Globus pallidus (tissue), 1 donor: ENCODE measurements around the gene ST7L.

ENCODE experiments used
- DNase-seq: peaks from one replicate; pipeline ENCODE4 v3.0.0-alpha.2; 2015; ENCODE audit warnings: low spot score

ST7L gene

GRCh38 chr1:112515311-112516009 is 103.5 kb downstream of the ST7L start:
- DNase-seq: no peak

GRCh38 chr1:112514901-112515300 is 104.0 kb downstream of the ST7L start:
- DNase-seq: no peak

DNA sequence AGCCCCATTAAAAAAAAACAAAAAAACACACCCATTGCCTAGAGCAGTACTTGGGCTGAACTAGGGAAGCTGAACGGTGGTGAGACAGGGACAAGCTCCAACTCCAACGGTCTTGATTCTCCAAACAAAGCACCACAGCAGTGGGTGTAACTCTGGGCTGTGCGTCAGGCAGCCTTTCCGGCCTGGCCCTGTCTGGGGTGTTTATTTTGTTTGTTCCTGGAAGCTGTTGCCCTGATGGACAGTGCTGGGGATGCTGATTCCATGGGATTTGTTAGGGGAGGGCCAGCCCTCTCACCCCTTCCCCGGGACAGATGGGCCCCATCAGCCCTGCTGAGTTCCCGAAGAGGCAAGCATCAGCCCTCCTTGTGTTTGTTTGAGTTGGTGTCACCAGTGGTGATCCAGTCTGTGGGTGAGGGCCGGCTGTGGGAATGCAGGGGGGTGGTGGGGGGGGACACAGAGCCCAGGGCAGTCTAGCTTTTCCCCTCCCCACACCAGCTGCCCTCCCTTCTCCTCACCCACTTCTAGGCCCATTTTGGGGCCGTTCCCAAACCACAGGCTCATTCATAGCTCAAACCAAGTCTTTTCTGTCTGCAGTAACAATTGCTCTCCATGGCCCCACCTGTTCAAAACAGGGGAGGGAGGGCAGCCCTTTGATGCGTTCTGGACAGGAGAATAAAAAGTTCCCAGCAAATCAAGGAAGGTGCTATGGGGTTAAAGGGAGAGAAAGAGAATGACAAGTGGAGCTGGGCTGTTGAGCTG is 105.7 kb downstream of the ST7L start:
- DNase-seq: no peak

- no peak for DNase-seq
Measured at GRCh38 chr1:112511897-112512296, 107.0 kb downstream of the ST7L start.

DNA sequence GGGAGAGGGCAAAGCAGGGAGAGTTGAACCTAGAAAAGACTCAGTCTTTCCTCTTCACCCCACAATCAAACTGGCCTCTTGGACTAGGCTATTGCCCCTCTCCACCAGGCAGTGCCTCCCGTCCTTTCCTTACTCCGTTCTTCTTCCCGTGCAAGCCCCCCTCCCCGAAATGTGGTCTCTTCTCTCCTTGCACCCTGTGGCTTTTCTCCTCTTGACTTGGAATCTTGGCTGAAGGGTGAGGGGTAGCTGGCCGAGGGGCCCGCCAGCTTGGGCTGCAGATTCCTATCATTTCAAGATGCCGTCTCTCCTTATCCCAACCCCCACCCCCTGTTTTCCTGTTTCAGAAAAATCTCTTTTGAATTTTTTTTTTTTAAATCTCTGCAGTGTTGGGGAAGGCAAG is 108.6 kb downstream of the ST7L start:
- DNase-seq: no peak

DNA sequence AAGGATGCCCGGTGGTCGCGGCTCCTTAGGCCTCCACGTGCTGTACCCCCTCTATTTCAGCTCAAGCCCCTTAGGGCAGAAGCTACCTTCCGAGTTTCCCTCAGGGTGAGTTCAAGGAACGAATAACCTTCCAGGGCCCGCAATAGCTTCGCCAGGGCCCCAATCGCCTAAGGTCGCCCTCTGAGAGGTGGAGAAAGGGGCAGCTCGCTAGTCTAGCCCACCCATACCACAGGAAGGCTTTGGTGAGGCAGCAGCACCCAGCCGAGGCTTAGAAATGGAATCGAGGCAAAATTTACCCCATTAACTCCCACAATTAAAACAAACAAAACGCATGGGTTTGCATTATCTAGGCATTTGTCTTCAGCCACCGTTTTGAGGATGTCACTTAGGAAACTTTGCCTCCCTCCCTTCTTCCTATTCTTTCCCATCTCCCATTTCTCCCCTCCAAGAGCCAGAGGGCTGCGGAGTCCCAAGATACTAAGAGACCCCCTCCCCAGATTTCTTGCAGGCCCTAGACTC is 109.2 kb downstream of the ST7L start:
- DNase-seq: no peak

- DNase-seq: no peak
Measured at GRCh38 chr1:112509005-112509659, 109.8 kb downstream of the ST7L start.

DNA sequence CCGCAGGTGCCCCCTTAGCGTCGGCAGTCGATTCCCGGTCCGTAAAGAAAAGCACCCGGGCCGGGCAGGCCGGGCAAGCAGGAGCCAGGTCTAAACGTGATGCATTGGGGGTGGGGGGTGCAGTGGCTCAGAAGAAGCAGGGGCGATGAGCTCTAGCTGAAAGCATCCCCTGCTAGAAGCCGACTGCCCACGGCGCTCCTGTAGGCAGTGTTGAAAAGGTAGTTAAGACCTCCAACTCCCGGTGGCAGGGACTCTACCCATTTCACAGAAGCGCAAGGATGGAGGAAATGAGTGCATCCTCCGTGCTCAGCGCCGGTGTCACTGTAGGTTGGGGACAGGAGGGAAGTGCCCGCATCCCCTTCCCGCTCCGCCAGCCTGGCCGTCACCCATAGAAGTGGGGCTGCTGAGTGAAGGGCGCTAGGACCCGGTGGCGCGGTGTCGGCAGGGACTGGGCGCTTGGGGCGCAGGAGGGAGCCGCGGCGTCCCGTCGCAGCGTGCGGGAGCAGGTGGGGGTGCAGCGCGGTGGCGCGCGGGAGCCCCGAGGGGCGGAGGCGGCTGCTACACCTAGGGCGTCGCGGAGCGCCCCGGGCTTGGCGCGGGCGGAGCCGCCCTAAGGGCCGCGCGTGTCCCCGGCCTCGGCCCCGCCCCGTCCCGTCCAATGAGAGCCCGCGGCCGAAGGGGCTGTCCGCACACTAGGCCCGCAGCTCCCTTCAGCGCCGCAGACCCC is 110.5 kb downstream of the ST7L start, which contains the start of gene WNT2B:
TSS of gene WNT2B (plus strand) at position 688 of the 727 bp plus-strand sequence. CDS start 298 bp downstream, outside the sequence.
- DNase-seq: no peak

- DNase-seq: no peak
Measured at GRCh38 chr1:112507921-112508277, 111.0 kb downstream of the ST7L start.

DNA sequence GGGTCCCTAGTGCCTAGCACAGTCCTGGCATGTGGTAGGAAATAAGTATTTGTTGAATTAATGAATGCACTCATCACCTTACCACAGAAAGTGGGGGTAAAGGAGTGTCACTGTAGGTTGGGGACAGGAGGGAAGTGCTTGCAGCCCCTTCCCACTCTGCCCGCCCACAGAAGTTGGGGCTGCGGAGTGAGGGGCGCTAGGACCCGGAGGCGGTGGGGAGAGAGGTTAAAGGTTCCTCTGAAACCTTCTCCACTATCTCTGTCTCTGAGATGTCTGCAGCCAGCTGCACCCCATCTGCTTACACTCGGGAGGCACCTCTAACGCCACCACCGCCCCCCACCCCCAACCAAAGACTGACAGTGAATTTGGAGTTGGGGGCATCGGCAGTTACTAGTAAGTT is 111.6 kb downstream of the ST7L start:
- DNase-seq: no peak

DNA sequence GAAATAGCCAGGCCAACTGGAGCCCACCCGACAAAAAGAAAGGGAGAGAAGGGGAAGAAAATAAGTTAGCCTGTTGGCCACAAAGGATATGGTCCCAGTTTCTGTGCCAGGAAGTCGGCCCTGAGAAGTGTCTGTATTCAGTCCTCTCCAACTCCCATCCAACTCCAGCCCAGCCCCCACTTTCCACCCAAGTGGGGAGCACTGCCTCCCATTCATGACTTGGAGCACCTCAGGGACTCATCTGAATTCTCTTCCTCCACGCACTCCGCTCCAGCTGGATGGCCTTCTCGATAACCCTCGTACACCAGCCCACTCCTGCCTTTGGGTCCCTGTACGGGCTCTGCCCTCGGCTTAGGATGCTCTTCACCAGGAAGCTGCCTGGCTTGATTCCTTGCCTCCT is 112.2 kb downstream of the ST7L start:
- DNase-seq: no peak

DNA sequence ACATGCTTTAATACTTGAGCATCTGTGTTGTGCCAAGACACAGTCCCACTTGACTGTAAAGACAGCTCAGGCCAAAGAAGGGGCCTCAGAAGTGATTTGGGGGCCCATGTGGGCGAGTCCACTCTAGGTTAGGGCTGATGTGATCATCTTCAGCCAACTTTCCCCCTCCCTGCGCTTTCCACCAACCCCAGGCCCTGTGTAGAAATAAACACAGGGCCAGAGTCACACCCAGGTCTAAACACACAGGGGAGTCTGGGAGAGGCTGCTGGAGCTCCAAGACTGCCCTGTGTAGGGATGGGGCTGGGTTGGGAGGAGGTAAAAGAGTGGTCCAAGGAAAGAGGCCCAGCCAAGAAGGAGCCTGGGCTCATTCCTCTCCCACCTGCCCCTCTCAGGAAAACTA is 112.6 kb downstream of the ST7L start:
- DNase-seq: no peak

DNA sequence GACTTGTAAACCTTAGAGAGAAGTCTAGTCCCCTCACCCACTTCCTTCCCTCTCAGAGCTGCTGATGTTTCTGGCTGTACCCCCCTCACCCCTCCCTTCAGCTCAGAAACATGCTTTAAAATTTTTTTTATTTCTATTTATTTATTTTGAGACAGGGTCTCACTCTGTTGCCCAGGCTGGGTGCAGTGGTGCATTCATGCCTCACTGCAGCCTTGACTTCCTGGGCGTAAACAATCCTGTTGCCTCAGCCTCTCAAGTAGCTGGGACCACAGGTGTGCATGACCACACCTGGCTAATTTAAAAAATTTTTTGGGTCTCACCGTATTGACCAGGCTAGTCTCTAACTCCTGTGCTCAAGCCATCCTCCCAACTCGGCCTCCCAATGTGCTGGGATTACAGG is 113.1 kb downstream of the ST7L start:
- no peak for DNase-seq

DNA sequence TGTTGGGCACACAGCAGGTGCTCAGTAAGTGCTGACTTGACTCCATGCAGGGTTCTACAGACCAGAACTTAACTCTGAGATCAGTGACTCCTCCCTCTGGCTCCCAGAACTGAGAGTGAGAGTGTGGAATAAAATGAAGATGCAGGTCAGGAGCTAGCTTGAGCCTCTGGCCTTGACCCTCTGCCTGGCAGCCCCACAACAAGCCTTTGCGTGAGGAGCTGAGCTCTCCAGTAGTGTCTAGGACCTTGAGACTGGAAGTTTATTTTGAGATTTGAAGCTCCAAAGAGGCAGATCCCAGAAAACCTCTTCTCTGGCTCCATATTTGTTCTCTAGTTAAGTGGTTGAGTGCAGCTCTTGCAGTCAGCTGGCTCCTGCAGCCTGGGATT is 113.5 kb downstream of the ST7L start:
- no peak for DNase-seq

GRCh38 chr1:112504661-112505399 is 114.1 kb downstream of the ST7L start:
- DNase-seq: no peak

DNA sequence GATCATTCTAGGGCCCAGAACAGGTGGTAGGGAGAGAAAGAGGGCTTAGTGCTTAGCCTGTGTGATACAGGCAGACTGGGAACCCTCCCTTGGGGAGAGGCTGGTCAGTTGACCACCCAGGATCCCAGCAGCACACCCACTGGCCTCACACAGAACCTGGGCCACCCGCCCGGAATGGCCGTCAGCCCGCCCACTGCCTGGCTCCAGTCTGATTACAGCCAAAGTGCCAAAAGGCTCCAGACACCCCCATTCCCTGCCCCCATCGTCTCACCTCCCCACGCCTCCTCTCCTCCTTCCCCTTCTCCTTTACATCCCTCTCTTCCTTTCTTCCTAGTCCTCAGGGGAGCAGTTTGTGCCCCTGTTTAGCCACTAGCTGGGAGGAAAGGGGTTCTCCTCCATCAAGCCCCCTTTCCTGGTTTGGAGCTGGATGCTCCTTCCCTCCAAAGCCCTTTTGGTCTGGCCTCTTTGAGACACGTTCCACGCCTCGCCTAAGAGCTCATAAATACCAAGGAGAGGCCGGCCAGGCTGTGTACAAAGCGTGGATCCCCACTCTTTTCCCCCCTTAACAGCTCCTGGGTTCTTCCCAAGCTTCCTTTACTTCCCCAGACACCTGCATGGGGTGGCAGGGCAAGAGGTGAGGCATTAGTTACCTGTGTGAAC is 114.8 kb downstream of the ST7L start:
- DNase-seq: no peak

DNA sequence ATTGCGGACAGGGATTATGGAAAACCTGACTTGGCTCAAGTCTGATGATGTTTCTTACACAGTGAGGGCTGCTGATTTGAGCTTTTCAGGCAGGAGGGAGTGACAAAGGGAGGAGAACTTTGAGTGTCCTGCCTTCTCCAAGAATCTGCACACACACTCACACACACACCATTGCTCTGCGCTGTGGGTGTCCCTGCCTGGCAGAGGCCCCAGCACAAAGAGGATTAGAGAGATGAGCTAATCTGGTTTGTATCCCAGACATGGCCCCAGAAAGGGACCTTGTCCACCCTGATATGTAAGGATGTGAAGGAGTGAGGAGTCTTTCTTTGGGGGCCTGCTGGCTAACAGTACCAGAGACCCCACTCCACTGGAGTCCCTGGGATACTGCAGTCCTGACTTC is 116.1 kb downstream of the ST7L start:
- DNase-seq: no peak

DNA sequence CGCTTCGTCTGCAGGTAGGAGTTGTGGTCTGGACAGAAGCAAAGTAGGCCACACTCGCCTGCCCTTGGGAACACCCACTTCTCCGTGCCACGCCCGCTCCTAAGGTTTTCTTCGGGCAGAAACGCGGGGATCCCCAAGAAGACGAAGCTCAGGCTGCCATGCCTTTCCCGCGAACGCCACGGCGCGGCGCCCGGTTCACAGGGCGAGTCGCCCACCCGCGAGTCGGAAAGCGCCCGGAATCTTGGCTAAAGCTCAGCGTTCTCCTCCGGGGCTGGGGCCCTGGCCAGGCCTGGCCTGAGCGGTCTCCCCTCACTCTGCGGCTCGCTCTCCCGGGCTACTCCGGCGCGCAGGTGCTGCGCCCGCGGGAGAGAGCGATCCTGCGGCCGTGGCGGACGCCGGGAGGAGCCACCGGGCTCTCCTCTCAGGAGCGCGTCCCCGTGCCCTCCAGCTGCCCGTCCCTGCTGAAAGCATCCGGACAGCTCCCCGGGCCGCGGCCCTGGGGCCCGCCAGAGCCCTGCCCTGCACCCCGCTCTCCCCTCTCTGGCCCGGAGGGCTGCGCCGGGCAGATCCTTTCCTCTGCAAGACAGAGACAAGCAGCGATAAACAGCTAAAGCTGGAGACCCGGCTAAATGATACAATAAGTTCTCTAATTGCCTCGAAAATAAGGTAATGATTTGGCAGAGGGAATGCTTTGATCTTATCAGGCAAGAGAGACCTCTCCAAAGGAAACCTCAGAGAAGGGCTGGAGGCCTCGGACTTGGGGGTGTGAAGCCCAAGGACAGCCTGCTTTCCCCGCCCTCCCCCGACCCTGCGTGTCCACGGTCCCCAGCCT is 116.9 kb downstream of the ST7L start:
- DNase-seq: peak; percentile 62

GRCh38 chr1:112496290-112496689 is 122.7 kb downstream of the ST7L start:
- DNase-seq: no peak

DNA sequence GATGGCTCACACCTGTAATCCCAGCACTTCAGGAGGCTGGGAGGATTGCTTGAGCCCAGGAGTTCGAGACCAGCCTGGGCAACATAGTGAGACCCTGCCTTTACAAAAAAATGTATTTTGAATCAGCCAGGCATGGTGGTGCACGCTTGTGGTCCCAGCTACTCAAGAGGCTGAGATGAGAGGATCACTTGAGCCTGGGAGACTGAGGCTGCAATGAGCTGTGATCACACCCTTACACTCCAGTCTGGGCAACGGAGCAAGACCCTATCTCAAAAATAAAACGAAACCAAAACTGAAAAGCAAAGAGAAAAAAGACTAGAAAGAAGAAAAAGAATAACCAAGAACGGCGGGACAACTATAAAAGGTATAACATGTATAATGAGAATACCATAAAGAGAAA is 125.6 kb downstream of the ST7L start:
- DNase-seq: no peak
